Stomach (tissue), 4 donors: ENCODE data around the gene WWC1.

Source experiments
- CTCF ChIP-seq, 7 experiments: fragments of 450-650 bp in 4 of 7; fragments of 200-600 bp in 3 of 7; sonication (generic) in 3 of 7; IDR thresholded peaks; one replicate each; pipeline ENCODE4 v1.5.1; 2016 to 2019; ENCODE audit warnings: antibody characterized with exemption in 7 of 7, control low read depth in 2 of 7, mild to moderate bottlenecking in 1 of 7
- POLR2A ChIP-seq, 4 donors: fragments of 450-650 bp; IDR thresholded peaks; one replicate each; pipeline ENCODE4 v1.6.1; 2016; ENCODE audit warnings: antibody characterized with exemption in 4 of 4, control low read depth in 2 of 4, mild to moderate bottlenecking in 1 of 4, moderate library complexity in 1 of 4
- POLR2AphosphoS5 ChIP-seq, 3 donors: sonication (generic); formaldehyde crosslinking; IDR thresholded peaks; one replicate each; pipeline ENCODE4 v1.6.1; 2016; ENCODE audit warnings: antibody characterized with exemption in 3 of 3

DNA sequence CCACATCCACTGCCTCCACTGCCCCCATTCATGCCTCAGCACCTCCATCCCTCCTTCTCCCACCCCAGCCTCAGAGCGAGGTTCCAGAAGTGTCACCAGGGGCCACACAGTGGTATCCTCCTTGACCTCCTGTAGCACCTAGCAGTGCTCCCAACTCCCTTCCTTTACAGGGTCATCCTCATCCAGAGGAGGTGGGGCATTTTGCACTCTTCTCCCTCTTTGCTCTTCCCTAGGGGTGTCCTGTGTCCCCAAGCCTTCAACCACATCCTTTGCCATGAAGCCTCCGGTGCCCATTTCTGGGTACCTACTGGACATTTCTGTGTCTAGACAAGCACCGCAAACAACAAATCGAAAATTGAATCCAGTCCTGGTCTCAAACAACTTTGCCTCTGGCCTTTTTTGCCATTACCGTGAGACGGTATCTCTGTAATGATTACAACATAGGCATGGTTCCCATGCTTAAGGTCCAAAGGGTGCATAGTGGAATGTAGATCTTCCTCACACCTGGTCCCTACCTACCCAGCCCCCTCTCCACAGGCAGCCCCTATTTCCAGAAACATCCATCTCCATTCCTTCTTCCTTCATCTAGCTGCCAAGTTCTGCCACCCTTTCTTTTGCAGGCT, 17.6 kb downstream of the WWC1 start:
- TF ChIP-seq POLR2A (IDR thresholded peaks at IDR 0.05) (no peak), CTCF (IDR thresholded peaks at IDR 0.05) (no peak), POLR2AphosphoS5 (IDR thresholded peaks at IDR 0.05) (no peak)
